AG04449 (cell line): ENCODE data around the gene AIF1.

Experiments
- CTCF ChIA-PET: fragments of 350-600 bp; formaldehyde crosslinking; extraction: SDS; loops from one replicate; lab custom pipeline; 2021; ENCODE audit warnings: antibody characterized with exemption; lab: Yijun Ruan, JAX
- POLR2A ChIA-PET: fragments of 400-600, 350-600 bp; formaldehyde crosslinking; extraction: SDS; loops from one replicate; lab custom pipeline; 2020; ENCODE audit warnings: antibody characterized with exemption, inconsistent platforms; lab: Yijun Ruan, JAX
- DNase-seq: peaks from one replicate; pipeline ENCODE4 v3.0.0-alpha.2; 2010; ENCODE audit warnings: low read depth, low spot score
- H3K4me3 ChIP-seq: 2 replicates; pipeline ENCODE4 v1.5.1; 2011; ENCODE audit warnings: low read depth, mild to moderate bottlenecking, control low read depth, low read length
- TF ChIP-seq, protein P1 (sequence below): IDR thresholded peaks from one replicate; pipeline ENCODE4 v1.5.1; 2011; ENCODE audit warnings: mild to moderate bottlenecking, moderate library complexity, low read length, control low read depth, inconsistent platforms; ENCODE audit not compliant: insufficient read depth; ENCODE audit errors: missing control alignments

AIF1 gene

DNA sequence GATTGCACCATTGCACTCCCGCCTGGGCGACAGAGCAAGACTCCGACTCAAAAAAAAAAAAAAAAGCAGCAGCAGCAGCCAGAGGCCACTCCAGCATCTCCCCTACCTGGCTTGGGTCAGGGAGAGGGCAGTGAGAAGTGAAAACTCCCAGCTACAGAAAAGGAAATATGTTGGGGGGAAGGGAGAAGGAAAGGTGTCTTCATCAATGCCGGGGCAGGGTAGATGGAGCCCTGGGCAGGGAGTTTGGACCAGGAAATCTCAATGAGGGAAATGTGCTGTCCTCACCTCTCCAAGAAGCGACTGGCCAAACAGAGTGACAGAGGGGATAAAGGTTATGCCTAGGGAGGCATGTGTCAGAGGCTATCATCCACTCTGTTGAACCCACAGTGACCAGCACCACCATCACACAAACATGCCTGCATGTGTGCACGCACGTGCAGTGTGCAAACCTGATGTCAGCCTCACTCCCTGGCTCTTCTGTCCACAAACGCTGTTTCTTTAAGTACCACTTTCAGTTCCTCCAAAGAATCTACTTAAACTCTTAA is 887 bp upstream of the AIF1 start:
- POLR2A ChIA-PET = no interaction called here
- no peak for DNase-seq
- CTCF ChIA-PET = interaction anchor here (12.1 kb wide), 1 partner anchor 17 kb away, joined by 148 read pairs; no protein-coding TSS in a partner anchor
- no peak overlapping the region for H3K4me3 ChIP-seq
- TF ChIP-seq, protein P1, sequence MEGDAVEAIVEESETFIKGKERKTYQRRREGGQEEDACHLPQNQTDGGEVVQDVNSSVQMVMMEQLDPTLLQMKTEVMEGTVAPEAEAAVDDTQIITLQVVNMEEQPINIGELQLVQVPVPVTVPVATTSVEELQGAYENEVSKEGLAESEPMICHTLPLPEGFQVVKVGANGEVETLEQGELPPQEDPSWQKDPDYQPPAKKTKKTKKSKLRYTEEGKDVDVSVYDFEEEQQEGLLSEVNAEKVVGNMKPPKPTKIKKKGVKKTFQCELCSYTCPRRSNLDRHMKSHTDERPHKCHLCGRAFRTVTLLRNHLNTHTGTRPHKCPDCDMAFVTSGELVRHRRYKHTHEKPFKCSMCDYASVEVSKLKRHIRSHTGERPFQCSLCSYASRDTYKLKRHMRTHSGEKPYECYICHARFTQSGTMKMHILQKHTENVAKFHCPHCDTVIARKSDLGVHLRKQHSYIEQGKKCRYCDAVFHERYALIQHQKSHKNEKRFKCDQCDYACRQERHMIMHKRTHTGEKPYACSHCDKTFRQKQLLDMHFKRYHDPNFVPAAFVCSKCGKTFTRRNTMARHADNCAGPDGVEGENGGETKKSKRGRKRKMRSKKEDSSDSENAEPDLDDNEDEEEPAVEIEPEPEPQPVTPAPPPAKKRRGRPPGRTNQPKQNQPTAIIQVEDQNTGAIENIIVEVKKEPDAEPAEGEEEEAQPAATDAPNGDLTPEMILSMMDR = no peak

GRCh38 chr6:31615748-31616147 is 714 bp downstream of the AIF1 start:
- DNase-seq = no peak
- no peak overlapping the region for H3K4me3 ChIP-seq
- TF ChIP-seq, protein P1 = no peak

GRCh38 chr6:31617010-31617409 is 2.0 kb downstream of the AIF1 start:
- POLR2A ChIA-PET = no interaction called here
- TF ChIP-seq, protein P1 = no peak
- no peak for DNase-seq
- no peak overlapping the region for H3K4me3 ChIP-seq
- CTCF ChIA-PET = interaction anchor here (1.2 to 12.1 kb wide), 2 partner anchors 20 to 66 kb away, joined by 3 to 148 read pairs; no protein-coding TSS in a partner anchor

More at GRCh38 chr6:31615748-31616147, 714 bp downstream of the AIF1 start:
- ChIA-PET CTCF (interaction anchor here (1.5 to 12.1 kb wide), 2 partner anchors 18 to 69 kb away, joined by 3 to 148 read pairs; partner anchors contain the start of gene ATP6V1G2), POLR2A (no interaction called here)

DNA sequence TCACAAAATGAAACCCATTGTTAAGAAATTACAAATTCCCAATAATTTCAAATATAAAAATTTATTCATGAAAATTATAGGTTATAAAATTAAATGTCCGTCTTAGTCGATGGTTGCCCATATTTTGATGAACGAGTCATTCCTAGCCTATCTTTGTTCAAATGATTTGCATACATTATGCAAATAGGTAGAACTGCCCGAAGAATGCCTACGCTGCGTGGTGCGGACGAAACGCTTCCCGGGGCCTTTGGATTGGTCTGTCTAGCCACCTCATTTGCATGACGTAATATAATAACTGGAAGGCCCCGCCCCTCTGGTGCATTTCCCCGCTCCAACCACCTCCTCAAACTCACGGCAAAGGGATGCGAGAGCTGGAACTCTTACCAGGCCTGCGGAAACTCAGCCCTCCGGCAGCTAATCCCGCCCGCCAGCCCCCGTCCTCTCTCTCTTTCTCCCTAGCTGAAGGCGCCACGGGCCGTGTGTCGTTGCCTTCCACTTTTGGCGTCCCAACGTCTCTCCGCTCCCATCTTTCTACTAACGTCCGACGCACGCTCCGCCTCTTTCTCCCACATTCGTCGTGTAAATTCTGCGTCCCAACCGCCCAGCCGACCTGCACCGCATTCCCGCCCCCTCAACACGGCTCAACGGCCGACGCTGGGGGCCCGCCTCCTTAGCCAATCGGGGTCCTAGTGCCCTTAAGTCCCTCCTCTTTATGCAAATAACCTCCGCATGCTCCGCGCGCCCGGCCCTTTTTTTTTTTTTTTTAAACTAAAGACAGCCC is 5.0 kb downstream of the AIF1 start:
- CTCF ChIA-PET = interaction anchor here (0.6 to 1.3 kb wide), 3 partner anchors 18 to 73 kb away, joined by 3 read pairs; partner anchors contain the start of gene ATP6V1G2
- TF ChIP-seq, protein P1 = no peak
- DNase-seq = peak; percentile 95
- POLR2A ChIA-PET = interaction anchor here (1.5 kb wide), 1 partner anchor 32 kb away, joined by 3 read pairs; the partner anchor contains the start of gene BAG6
- peak overlapping the region; percentile 80 for H3K4me3 ChIP-seq

GRCh38 chr6:31620586-31621319 is 5.7 kb downstream of the AIF1 start, which contains the start of gene PRRC2A:
TSS of gene PRRC2A (plus strand) at chr6:31620715. CDS start at chr6:31622790, 2,075 bp downstream.
- H3K4me3 ChIP-seq = peak within 1 kb of the TSS; percentile 97
- TF ChIP-seq, protein P1 = no peak
- CTCF ChIA-PET = interaction anchor here (1.0 to 2.7 kb wide), 4 partner anchors 19 to 74 kb away, joined by 3 to 17 read pairs (median 4); partner anchors contain the start of genes ATP6V1G2 and NFKBIL1
- POLR2A ChIA-PET = interaction anchor here (1.4 to 3.1 kb wide), 3 partner anchors 18 to 40 kb away, joined by 3 to 16 read pairs (median 4); partner anchors contain the start of genes BAG6 and C6orf47
- DNase-seq = no peak
